22Rv1 (cell line): Measurements from ENCODE around the gene GSTA4.

Experiments used
- CTCF ChIP-seq: fragments of 450-650 bp; IDR thresholded peaks from 2 replicates; pipeline ENCODE4 v1.5.1; 2017; ENCODE audit warnings: mild to moderate bottlenecking
- ZFX ChIP-seq: fragments of 450-650 bp; IDR thresholded peaks from 2 replicates; pipeline ENCODE4 v1.6.1; 2017; ENCODE audit warnings: antibody characterized with exemption, borderline replicate concordance

GRCh38 chr6:53029761-53030160 lies 34.7 kb upstream of the GSTA4 start:
- TF ChIP-seq CTCF (no peak), ZFX (no peak)
